ENCODE measurements around the gene CIDEC. TPM values are rescaled to one million over a fixed set of nuclear protein-coding genes. Genes with fewer than 3 reads are reported as not detected.

The CIDEC gene
- total and polyA plus RNA-seq, 4 donors = 0.08 TPM; not detected in 3

DNA sequence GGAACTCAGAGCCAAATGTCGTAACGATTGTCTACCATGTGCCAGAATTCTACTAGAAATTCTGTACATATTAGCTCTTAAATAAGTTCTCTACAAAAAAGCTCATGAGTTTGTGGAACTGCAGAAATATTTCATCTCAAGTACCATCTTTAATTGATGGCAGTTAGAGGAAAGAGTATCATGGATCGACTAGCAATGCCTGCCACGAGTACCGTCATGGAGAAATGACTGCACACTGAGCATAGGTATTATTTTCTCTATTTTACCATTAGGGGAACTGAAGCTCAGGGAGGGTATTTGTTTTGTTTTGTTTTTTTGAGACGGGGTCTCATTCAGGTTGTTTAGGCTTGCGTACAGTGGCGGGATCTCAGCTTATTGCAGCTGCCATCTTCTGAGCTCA, 39.0 kb downstream of the CIDEC start:
- Histone ChIP-seq H3K9me3 (ENCODE audit: control insufficient read depth in 4 of 4, insufficient read depth in 3 of 4, low read length in 3 of 4) (no peaks in the 10 kb centered on the region), H3K36me3 (ENCODE audit: control insufficient read depth in 4 of 4, insufficient read depth in 4 of 4, low read length in 4 of 4) (peaks cover 7 to 25% (median 21%) of the 10 kb centered on the region in 4 donors), H3K9ac (ENCODE audit: insufficient read depth in 1 of 2, low read length in 2 of 2) (no peak overlapping the region), H3K4me3 (no peak overlapping the region), H3K27ac (ENCODE audit: low read depth in 1 of 2, low read length in 1 of 2) (no peak overlapping the region), H3K27me3 (ENCODE audit: control insufficient read depth in 3 of 3, insufficient read depth in 3 of 3, low read length in 2 of 3) (no peaks in the 10 kb centered on the region), H3K4me1 (ENCODE audit: control insufficient read depth in 5 of 5, insufficient read depth in 5 of 5, low read length in 5 of 5) (peaks cover 0 to 13% (median 2%) of the 10 kb centered on the region in 5 donors)
- ATAC-seq (ENCODE audit: insufficient read depth, low FRiP score) = no peak
- DNase-seq = no peak
- TF ChIP-seq, protein P1, sequence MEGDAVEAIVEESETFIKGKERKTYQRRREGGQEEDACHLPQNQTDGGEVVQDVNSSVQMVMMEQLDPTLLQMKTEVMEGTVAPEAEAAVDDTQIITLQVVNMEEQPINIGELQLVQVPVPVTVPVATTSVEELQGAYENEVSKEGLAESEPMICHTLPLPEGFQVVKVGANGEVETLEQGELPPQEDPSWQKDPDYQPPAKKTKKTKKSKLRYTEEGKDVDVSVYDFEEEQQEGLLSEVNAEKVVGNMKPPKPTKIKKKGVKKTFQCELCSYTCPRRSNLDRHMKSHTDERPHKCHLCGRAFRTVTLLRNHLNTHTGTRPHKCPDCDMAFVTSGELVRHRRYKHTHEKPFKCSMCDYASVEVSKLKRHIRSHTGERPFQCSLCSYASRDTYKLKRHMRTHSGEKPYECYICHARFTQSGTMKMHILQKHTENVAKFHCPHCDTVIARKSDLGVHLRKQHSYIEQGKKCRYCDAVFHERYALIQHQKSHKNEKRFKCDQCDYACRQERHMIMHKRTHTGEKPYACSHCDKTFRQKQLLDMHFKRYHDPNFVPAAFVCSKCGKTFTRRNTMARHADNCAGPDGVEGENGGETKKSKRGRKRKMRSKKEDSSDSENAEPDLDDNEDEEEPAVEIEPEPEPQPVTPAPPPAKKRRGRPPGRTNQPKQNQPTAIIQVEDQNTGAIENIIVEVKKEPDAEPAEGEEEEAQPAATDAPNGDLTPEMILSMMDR (IDR thresholded peaks at IDR 0.05; ENCODE audit: control extremely low read depth, extremely low read depth) = no peak
- WGBS, 2 donors = 82% methylated on average over 8 of the region's 8 CpGs

DNA sequence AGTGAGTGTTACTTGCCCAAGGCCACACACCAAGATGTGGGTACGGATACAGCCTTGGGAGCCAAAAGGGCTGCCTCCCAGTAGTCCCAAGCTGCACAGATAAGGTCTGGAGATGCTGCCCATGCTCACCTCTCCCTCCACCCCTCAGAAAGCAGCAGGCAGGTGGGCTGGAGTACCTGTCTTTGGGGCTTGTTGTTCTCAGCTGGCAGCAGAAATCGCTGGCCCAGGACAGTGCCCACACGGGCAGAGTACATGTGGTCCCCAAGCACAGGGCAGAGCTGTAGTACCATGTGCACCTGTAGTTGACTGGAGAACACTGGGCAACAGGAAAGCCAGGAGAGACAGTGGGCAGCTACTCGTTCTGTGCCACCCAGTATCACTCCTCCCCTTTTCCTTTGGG, 41.2 kb downstream of the CIDEC start:
- Histone ChIP-seq H3K9ac (ENCODE audit: insufficient read depth in 1 of 2, low read length in 2 of 2) (no peak overlapping the region), H3K9me3 (ENCODE audit: control insufficient read depth in 4 of 4, insufficient read depth in 3 of 4, low read length in 3 of 4) (no peaks in the 10 kb centered on the region), H3K36me3 (ENCODE audit: control insufficient read depth in 4 of 4, insufficient read depth in 4 of 4, low read length in 4 of 4) (peaks cover 7 to 42% (median 34%) of the 10 kb centered on the region in 4 donors), H3K4me3 (no peak overlapping the region), H3K27ac (ENCODE audit: low read depth in 1 of 2, low read length in 1 of 2) (no peak overlapping the region), H3K4me1 (ENCODE audit: control insufficient read depth in 5 of 5, insufficient read depth in 5 of 5, low read length in 5 of 5) (peaks cover 0 to 9% (median 0%) of the 10 kb centered on the region in 5 donors), H3K27me3 (ENCODE audit: control insufficient read depth in 3 of 3, insufficient read depth in 3 of 3, low read length in 2 of 3) (no peaks in the 10 kb centered on the region)
- DNase-seq (no peak), ATAC-seq (ENCODE audit: insufficient read depth, low FRiP score) (no peak)
- TF ChIP-seq, protein P1 (IDR thresholded peaks at IDR 0.05; ENCODE audit: control extremely low read depth, extremely low read depth) = no peak
- 78 to 83% methylated on average over 4 of the region's 4 CpGs for WGBS, 2 donors

DNA sequence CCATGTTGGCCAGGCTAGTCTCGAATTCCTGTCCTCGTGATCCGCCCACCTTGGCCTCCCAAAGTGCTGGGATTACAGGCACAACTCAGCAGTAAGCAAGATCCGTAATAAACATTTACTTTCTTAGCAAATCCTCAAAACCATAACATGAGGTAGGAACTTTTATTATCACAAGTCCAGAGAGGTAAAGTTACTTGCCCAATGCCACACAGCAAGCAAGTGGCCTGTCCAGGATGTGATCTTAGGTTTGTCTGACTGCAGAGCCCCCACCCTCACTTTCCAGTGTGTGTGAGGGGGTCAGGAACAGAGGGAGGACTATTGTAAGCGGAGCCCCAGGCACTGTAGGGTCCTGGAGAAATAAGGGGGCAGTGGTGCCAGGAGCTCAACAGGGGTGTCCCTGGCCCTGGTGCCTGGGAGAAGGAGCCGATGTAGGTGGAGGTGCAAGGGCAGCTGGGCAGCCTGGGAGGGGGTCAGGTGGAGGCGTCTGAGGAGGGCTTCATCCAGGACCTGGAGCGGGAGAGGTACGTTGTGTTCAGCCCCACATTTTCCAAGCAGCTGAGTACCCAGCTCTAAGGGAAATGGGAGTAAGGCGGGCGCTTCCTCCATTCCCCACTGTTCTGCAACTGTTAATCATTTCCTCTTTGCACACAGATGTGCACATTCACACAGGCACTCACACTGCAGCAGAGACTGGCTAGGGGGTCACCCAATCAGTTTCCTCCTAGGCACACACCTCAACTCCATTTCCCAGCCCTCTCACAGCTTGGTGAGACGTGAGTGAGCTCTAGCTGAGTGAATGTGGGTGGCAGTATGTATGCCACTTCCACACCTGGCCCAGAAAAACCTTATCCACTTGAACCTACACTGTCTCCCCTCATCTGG, 42.1 kb downstream of the CIDEC start:
- ATAC-seq (ENCODE audit: insufficient read depth, low FRiP score) = no peak

More for the DNA sequence above, 42.1 kb downstream of the CIDEC start:
- Histone ChIP-seq H3K4me1 (ENCODE audit: control insufficient read depth in 5 of 5, insufficient read depth in 5 of 5, low read length in 5 of 5) (peaks cover 0 to 4% (median 0%) of the 10 kb centered on the region in 5 donors), H3K4me3 (no peak overlapping the region), H3K9ac (ENCODE audit: insufficient read depth in 1 of 2, low read length in 2 of 2) (no peak overlapping the region), H3K27me3 (ENCODE audit: control insufficient read depth in 3 of 3, insufficient read depth in 3 of 3, low read length in 2 of 3) (no peaks in the 10 kb centered on the region), H3K9me3 (ENCODE audit: control insufficient read depth in 4 of 4, insufficient read depth in 3 of 4, low read length in 3 of 4) (no peaks in the 10 kb centered on the region), H3K27ac (ENCODE audit: low read depth in 1 of 2, low read length in 1 of 2) (no peak overlapping the region), H3K36me3 (ENCODE audit: control insufficient read depth in 4 of 4, insufficient read depth in 4 of 4, low read length in 4 of 4) (peaks cover 7 to 49% (median 37%) of the 10 kb centered on the region in 4 donors)
- no peak for DNase-seq
- WGBS, 2 donors = 60 to 76% methylated on average over 12 of the region's 12 CpGs
- TF ChIP-seq, protein P1 (IDR thresholded peaks at IDR 0.05; ENCODE audit: control extremely low read depth, extremely low read depth) = no peak
